K562 (cell line): ENCODE results near the gene HOXB5. TPM values are rescaled to one million over a fixed set of nuclear protein-coding genes. Genes with fewer than 3 reads are reported as not detected.

Experiments
- ATAC-seq: fragments of 200-7000 bp; cut with Tn5 transposase; 3 replicates; pipeline ENCODE4 v1.9.1; 2020; ENCODE audit warnings: moderate library complexity
- BruUV-seq: library from RNA; stranded (reverse); fragments of 400-500 nt; replicated peaks from 2 replicates; lab custom pipeline; 2021; lab: Mats Ljungman, UMichigan
- CTCF ChIA-PET: fragments of 300-600 bp; formaldehyde crosslinking; extraction: SDS; loops from one replicate; lab custom pipeline; 2021; ENCODE audit warnings: low intra/inter-chr PET ratio; lab: Yijun Ruan, JAX
- POLR2A ChIA-PET: fragments of 300-600, 350-650 bp; sonication (Branson Sonifier 250); formaldehyde crosslinking; extraction: SDS; loops from one replicate; lab custom pipeline; 2021; ENCODE audit warnings: antibody characterized with exemption, inconsistent platforms; lab: Yijun Ruan, JAX
- DNase-seq, 4 experiments: peaks; one replicate each; pipeline versions ENCODE4 v3.0.0 to v3.0.0-alpha.2; 2011 to 2018; ENCODE audit warnings: low spot score in 3 of 4, mixed read lengths in 3 of 4; ENCODE audit errors: extremely low read depth in 1 of 4
- FAIRE-seq: peaks from 2 replicates; lab custom pipeline; 2011; peaks lifted over from hg19 to GRCh38; lab: Jason Lieb, UNC
- H2AFZ ChIP-seq: 2 replicates; pipeline ENCODE4 v1.6.0; 2011; ENCODE audit warnings: low read depth, low read length, control low read depth, inconsistent platforms
- H3K27ac ChIP-seq: fragments of 200-600 bp; 3 replicates; pipeline ENCODE4 v1.8.0; 2011; ENCODE audit warnings: low read depth, mild to moderate bottlenecking, control low read depth, inconsistent platforms, low read length, moderate library complexity, mixed read lengths; ENCODE audit errors: extremely low read depth
- H3K27me3 ChIP-seq, 2 experiments: fragments of 300-600 bp in 1 of 2; 2 replicates in 1 of 2; 3 replicates in 1 of 2; pipeline versions ENCODE4 v1.6.0 to v1.8.0; 2011; ENCODE audit warnings: inconsistent platforms in 2 of 2, low read length in 2 of 2, mild to moderate bottlenecking in 1 of 2, mixed read lengths in 1 of 2, moderate library complexity in 1 of 2; ENCODE audit not compliant: control insufficient read depth in 2 of 2, insufficient read depth in 2 of 2
- H3K36me3 ChIP-seq: fragments of 300-600 bp; 3 replicates; pipeline ENCODE4 v1.8.0; 2011; ENCODE audit warnings: mild to moderate bottlenecking, low read length, inconsistent platforms; ENCODE audit not compliant: control insufficient read depth, insufficient read depth
- H3K4me1 ChIP-seq, 2 experiments: fragments of 200-600 bp in 1 of 2; replicated peaks in 1 of 2; 2 replicates in 1 of 2; 3 replicates in 1 of 2; pipeline versions ENCODE4 v1.5.1 to v1.8.0; 2011; ENCODE audit warnings: inconsistent platforms in 2 of 2, low read length in 2 of 2, mild to moderate bottlenecking in 1 of 2, mixed read lengths in 1 of 2, moderate library complexity in 1 of 2; ENCODE audit not compliant: control insufficient read depth in 2 of 2, insufficient read depth in 2 of 2
- H3K4me2 ChIP-seq: 2 replicates; pipeline ENCODE4 v1.6.1; 2011; ENCODE audit warnings: low read length, control low read depth, inconsistent platforms, mixed read lengths; ENCODE audit not compliant: insufficient read depth
- H3K4me3 ChIP-seq: fragments of 200-600 bp; sonication (generic), shearing (Covaris generic); 2 replicates; pipeline ENCODE4 v1.5.1; 2016; ENCODE audit warnings: control low read depth, inconsistent platforms
- H3K79me2 ChIP-seq: fragments of 200-600 bp; 3 replicates; pipeline ENCODE4 v1.8.0; 2011; ENCODE audit warnings: low read length, inconsistent platforms; ENCODE audit not compliant: control insufficient read depth, insufficient read depth
- H3K9ac ChIP-seq, 2 experiments: 2 replicates each; pipeline versions ENCODE4 v1.6.0 to v1.6.1; 2011; ENCODE audit warnings: low read depth in 2 of 2, low read length in 2 of 2, control low read depth in 1 of 2, inconsistent platforms in 1 of 2, mild to moderate bottlenecking in 1 of 2, mixed read lengths in 1 of 2; ENCODE audit not compliant: insufficient read depth in 1 of 2
- H3K9me1 ChIP-seq: one replicate; pipeline ENCODE4 v1.6.0; 2011; ENCODE audit warnings: inconsistent platforms, mild to moderate bottlenecking, low read length, moderate library complexity; ENCODE audit not compliant: control insufficient read depth, insufficient read depth
- H3K9me3 ChIP-seq: replicated peaks from 2 replicates; pipeline ENCODE4 v1.5.1; 2011; ENCODE audit warnings: low read depth, low read length, inconsistent platforms; ENCODE audit not compliant: control insufficient read depth, insufficient read depth
- H4K20me1 ChIP-seq: replicated peaks from 2 replicates; pipeline ENCODE4 v1.6.1; 2011; ENCODE audit warnings: low read length, inconsistent platforms, mixed read lengths; ENCODE audit not compliant: control insufficient read depth, insufficient read depth
- CEBPB ChIP-seq: fragments of 450-650 bp; IDR thresholded peaks from 2 replicates; pipeline ENCODE4 v1.6.1; 2016; ENCODE audit warnings: missing genetic modification characterization, missing compliant biosample characterization
- COPS2 ChIP-seq: fragments of 450-650 bp; conservative IDR thresholded peaks from 2 replicates; pipeline ENCODE4 v1.6.1; 2016; ENCODE audit warnings: mild to moderate bottlenecking, moderate library complexity
- RHOXF2B ChIP-seq: fragments of 250-450 bp; sonication (Bioruptor Pico); conservative IDR thresholded peaks from 2 replicates; pipeline ENCODE4 v1.5.1; 2021
- ZNF589 ChIP-seq: fragments of 200-800 bp; sonication (Bioruptor generic); IDR thresholded peaks from 2 replicates; pipeline ENCODE4 v1.6.1; 2016; ENCODE audit warnings: low read depth, missing genetic modification characterization, missing compliant biosample characterization
- WGBS: fragments of 100-300 bp; shearing (Covaris generic); methylation state at CpG from one replicate; pipeline ENCODE4 v1.1.6; 2016; ENCODE audit warnings: low coverage, mixed read lengths; ENCODE audit not compliant: insufficient coverage; ENCODE audit errors: missing lambda C conversion rate; 5-methylcytosine and 5-hydroxymethylcytosine counted together
- in situ Hi-C: fragments of 300-500 bp; cut with MboI; formaldehyde crosslinking; loops from 4 replicates; pipeline ENCODE4 v1.15.0; 2018; ENCODE audit warnings: inconsistent platforms, mixed read lengths
- intact Hi-C: fragments of 100-400 bp; cut with micrococcal nuclease; formaldehyde crosslinking; loops from 2 replicates; pipeline ENCODE4 v1.14.2; 2022
- polyA plus RNA-seq, 8 experiments: library from polyadenylated mRNA; depleted of rRNA in 4 of 8; stranded (reverse) in 5 of 8; unstranded in 3 of 8; fragments of >200 nt; fragmentation: Nextera tagmentation in 2 of 8; fragmentation: Illumina TruSeq in 1 of 8; extraction: Ambion mirVana in 2 of 8; extraction: Trizol in 1 of 8; gene quantifications; 2 replicates each; pipeline versions ENCODE4 v1.2.1 to v1.2.3, GENCODE V29; 2011 to 2014; ENCODE audit warnings: inconsistent platforms in 1 of 8, missing spikeins in 1 of 8
- total RNA-seq, 7 experiments: library from RNA; depleted of rRNA in 6 of 7; stranded (reverse); fragments of >200 nt in 6 of 7; fragmentation: Illumina TruSeq in 2 of 7; extraction: Trizol in 2 of 7; gene quantifications; 2 replicates each; pipeline versions ENCODE4 v1.2.1 to v1.2.3, GENCODE V29; 2011 to 2021; ENCODE audit warnings: low replicate concordance in 1 of 7
- TF ChIP-seq, protein P1 (sequence below): sonication (generic); formaldehyde crosslinking; IDR thresholded peaks from 2 replicates; pipeline ENCODE4 v1.8.0; 2022; ENCODE audit warnings: mild to moderate bottlenecking, missing genetic modification reagents

Gene HOXB5
- total and polyA plus RNA-seq, 9 of the 15 experiments (the other 6 are each of a cell fraction or from before 2014, with no cell fraction given), result 0.24 to 2.7 (median 0.65) TPM

- in situ Hi-C loops, result loop anchor here (5.0 kb wide), 1 partner anchor 257 kb away; no protein-coding TSS in a partner anchor
- Histone ChIP-seq H3K27ac (no peak overlapping the region), H4K20me1 (no peaks in the 10 kb centered on the region), H3K4me1 (peaks cover 13 to 47% of the 10 kb centered on the region in 2 experiments), H2AFZ (peak overlapping the region; percentile 85), H3K9ac (no peak overlapping the region), H3K9me1 (no peaks in the 10 kb centered on the region), H3K36me3 (no peaks in the 10 kb centered on the region; the same call in 2 of the 3 replicates), H3K4me3 (no peak overlapping the region), H3K4me2 (no peak overlapping the region), H3K9me3 (no peaks in the 10 kb centered on the region), H3K27me3 (no peaks in the 10 kb centered on the region), H3K79me2 (peaks cover 12% of the 10 kb centered on the region; the same call in 2 of the 3 replicates)
- POLR2A ChIA-PET, result interaction anchor here (3.7 kb wide), 1 partner anchor 11 kb away, joined by 12 read pairs; no protein-coding TSS in a partner anchor
- intact Hi-C loops, result no loop called here
- DNase-seq (no peak), ATAC-seq (no peak), FAIRE-seq (no peak)
- no TSS peak for BruUV-seq
- TF ChIP-seq COPS2, result no peak
- TF ChIP-seq ZNF589 (CRISPR knock-in tag), result no peak
- TF ChIP-seq, protein P1, sequence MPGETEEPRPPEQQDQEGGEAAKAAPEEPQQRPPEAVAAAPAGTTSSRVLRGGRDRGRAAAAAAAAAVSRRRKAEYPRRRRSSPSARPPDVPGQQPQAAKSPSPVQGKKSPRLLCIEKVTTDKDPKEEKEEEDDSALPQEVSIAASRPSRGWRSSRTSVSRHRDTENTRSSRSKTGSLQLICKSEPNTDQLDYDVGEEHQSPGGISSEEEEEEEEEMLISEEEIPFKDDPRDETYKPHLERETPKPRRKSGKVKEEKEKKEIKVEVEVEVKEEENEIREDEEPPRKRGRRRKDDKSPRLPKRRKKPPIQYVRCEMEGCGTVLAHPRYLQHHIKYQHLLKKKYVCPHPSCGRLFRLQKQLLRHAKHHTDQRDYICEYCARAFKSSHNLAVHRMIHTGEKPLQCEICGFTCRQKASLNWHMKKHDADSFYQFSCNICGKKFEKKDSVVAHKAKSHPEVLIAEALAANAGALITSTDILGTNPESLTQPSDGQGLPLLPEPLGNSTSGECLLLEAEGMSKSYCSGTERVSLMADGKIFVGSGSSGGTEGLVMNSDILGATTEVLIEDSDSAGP (CRISPR knock-in tag), result no peak
- no peak for TF ChIP-seq CEBPB (tag)
- no peak for TF ChIP-seq RHOXF2B (CRISPR knock-in tag)
- 79% methylated on average over 18 of the region's 25 CpGs for WGBS
- CTCF ChIA-PET, result interaction anchor here (0.5 to 2.8 kb wide), 13 partner anchors 94 to 706 kb away, joined by 3 to 19 read pairs (median 4); no protein-coding TSS in a partner anchor
These were observed 1.1 kb upstream of the HOXB5 start for GRCh38 chr17:48594538-48595277.
